ENCODE results near the gene SIGLECL1.

Gene SIGLECL1

DNA sequence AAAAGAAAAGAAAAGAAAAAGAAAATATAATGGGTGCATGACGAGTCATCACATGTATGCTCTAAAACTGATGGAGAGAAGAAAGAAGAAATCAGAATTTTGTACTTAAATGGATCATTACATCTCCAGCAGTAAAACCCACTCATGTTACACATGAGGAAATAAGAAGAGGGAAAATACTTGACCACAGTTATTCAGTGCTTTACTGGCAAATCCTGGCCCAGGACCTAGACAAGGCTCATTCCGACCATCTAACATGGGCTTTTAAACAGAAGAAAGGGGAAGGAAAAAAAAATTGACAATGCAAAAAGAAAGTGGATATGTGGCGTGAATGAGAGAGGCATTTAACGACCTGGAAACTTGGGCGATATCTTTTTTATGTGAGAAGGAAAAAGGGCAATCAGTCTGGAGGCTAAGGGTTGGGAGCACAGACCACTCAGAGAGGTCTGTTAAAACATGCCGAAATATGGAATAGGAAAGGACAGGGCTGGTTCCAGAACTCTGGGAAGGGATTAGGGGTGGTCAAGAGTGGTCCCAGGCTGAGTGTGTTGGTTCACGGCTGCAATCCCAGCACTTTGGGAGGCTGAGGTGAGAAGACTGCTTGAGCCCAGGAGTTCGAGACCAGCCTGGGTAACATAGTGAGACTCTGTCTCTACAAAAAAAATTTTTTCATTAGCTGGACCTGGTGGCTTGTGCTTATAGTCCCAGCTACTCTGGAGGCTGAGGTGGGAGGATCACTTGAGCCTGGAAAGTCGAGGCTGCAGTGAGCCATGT is 1.6 kb downstream of the SIGLECL1 start:
- no peak for DNase-seq (ENCODE audit: low read depth, low spot score)

- DNase-seq (ENCODE audit: low read depth, low spot score), result no peak
Observed at GRCh38 chr19:51253088-51253806, 2.4 kb downstream of the SIGLECL1 start.

DNA sequence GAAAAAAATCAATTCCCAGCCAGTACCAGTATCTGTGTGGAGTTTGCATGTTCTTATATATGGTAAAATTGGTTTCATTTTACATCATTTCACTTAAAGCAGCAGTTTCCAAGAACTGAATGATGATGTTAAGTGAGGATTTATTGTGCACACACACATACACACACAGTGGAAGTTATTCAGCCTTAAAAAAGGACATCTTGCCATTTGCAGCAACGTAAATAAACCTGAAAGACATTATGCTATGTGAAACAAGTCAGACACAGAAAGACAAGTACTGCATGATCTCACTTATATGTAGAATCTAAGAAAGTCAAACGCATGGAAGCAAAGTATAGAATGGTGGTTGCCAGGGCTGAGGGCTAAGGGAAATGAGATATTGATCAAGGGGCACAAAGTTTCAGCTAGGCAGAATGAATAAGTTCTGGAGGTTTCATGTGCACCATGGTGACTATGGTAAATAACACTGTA is 5.3 kb downstream of the SIGLECL1 start:
- DNase-seq (ENCODE audit: low read depth, low spot score), result no peak

- DNase-seq (ENCODE audit: low read depth, low spot score), result no peak
Observed at GRCh38 chr19:51257471-51257870, 6.6 kb downstream of the SIGLECL1 start.

- DNase-seq (ENCODE audit: low read depth, low spot score), result no peak
Observed at GRCh38 chr19:51258165-51259160, 7.6 kb downstream of the SIGLECL1 start.

DNA sequence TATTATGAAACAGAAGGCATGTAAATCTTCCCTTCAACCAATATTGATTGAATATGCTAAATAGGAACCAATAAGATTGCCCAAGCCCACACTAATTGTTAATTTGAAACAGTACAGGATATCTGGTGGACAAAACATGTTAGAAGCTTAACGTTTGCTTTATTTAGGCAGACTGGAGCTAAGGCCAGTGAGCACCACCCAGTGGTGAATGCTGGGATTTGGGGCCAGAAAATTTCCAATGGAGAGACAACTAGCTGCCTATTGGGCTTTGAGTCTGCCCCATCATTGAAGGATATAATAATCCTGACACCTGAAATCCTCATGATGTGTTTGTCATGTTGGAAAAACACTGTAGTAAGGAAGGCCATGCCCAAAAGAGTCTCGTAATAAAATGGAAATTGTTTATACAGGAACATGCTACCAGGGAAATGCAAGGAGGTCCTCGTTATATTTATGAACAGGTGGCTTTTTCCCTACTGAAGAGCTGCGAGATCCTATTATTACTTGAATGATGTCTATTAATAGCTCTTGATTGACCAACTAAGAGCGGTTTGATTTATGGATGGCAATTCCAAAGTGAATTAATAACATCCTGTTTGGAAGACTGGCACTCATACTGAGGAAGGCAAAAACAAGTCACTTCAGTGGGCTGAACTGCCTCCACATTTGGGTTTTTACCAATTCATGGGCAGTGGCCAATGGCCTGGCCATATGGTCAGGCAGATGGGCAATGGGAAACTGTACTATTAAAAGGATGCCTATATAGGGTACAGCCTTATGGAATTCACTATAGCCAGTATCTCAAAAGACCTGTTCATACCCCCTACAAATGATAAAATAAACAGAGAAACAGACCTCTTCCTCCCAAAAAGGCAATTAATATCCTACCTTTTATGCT is 8.7 kb downstream of the SIGLECL1 start:
- peak; percentile 12 for DNase-seq (ENCODE audit: low read depth, low spot score)

GRCh38 chr19:51263808-51264207 is 12.9 kb downstream of the SIGLECL1 start:
- DNase-seq (ENCODE audit: low read depth, low spot score), result no peak

- DNase-seq (ENCODE audit: low read depth, low spot score), result no peak
Observed at GRCh38 chr19:51271067-51271466, 20.2 kb downstream of the SIGLECL1 start.

DNA sequence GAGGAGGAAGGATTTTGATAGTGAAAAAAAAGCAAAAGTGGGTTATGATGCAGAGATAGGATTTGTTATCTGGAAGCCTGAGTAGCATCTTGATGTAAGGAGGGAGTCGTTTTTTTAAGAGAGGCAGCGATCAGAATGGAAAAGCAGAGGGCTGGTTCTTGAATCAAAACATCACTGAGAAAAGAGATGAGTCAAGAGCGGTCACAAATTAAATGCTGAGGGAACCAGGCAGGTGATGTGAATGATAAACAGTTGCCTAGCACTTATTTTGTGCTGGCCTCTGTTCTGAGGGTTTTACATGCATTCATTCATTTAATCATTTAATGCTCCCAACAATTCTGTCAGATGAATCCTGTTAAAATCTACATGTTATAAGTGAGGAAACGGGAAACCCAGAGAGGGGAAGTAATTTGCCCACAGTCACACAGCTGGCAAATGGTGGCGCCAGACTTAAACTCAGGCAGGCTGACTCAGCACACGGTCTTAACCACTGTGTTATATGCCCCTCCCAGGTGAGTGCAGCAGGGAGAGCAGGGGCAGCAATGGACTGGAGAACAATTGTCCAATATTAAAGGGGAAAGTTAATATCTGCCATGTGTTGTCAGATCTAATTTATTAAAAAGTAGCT is 21.4 kb downstream of the SIGLECL1 start:
- no peak for DNase-seq (ENCODE audit: low read depth, low spot score)

- no peak for DNase-seq (ENCODE audit: low read depth, low spot score)
Observed at GRCh38 chr19:51274049-51274770, 23.3 kb downstream of the SIGLECL1 start.

GRCh38 chr19:51277112-51277511 is 26.2 kb downstream of the SIGLECL1 start:
- DNase-seq (ENCODE audit: low read depth, low spot score), result no peak

- no peak for DNase-seq (ENCODE audit: low read depth, low spot score)
Observed at GRCh38 chr19:51282335-51282734, 31.5 kb downstream of the SIGLECL1 start.

GRCh38 chr19:51285682-51286081 is 34.8 kb downstream of the SIGLECL1 start:
- no peak for DNase-seq (ENCODE audit: low read depth, low spot score)

GRCh38 chr19:51289635-51290034 is 38.8 kb downstream of the SIGLECL1 start:
- no peak for DNase-seq (ENCODE audit: low read depth, low spot score)

- DNase-seq (ENCODE audit: low read depth, low spot score), result no peak
Observed at GRCh38 chr19:51292971-51293370, 42.1 kb downstream of the SIGLECL1 start.

DNA sequence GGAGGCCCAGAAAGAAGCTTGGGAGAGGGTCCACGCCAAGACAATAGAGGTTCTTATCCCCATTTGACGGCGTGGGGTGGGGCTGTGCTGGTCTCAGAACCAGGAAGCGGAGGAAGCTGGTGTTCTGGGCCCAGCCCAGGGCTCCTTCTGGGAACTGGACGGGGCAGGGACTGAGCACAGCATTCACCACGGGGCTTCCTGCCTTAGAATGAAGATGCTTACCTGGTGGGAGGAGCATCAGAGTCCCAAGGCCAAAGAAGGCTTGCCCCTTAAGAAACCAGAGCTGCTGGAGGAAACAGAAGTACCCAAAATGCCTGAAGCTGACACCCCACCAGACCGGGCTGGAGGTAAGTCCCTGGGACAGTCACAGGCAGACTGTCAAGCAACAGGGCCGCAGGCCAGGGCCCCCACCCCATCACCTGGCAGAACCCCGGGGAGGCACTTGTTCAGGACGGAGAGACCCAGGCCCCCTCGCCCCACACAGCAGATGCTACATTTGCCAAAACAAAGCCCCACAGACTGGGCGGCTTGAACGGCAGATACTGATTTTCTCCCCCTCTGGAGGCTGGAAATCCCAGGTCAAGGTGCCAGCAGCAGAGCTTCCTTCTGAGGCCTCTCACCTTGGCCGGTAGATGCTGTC is 42.8 kb downstream of the SIGLECL1 start:
- no peak for DNase-seq (ENCODE audit: low read depth, low spot score)

DNA sequence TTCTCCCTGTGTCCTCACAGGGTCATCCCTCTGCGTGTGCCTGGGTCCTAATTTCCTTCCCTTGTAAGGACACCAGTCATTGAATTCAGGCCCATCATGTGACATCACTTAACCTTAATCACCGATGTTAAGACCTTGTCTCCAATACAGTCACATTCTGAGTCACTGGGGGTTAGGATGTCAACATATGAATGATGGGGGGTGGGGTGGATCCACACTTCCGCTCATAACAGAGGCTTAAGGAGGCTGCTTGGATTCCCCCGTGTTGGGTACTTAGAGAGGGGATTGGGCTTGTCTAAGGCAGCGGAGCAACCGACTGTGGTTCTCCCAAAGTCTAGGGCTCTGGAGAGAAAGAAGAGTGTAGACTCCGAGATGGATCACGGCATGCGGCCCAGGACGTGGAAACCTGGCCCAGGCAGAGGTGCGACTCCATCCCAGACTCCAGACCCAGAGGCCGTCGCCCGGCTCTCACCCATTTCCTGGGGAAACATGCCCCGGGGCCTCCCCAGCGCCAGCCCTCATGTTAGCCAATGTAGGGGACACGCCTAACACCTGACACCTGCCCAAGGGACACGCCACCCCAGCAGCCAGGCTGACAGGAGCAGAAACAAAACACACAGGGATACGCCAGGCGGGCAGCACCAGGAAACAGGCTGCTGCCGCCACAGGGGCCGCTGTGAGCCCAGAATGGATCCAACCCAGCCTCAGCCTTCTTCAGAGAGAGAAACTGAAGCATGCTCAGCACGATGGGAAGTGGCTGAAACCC is 43.5 kb downstream of the SIGLECL1 start:
- DNase-seq (ENCODE audit: low read depth, low spot score), result no peak

GRCh38 chr19:51294977-51295375 is 44.1 kb downstream of the SIGLECL1 start:
- no peak for DNase-seq (ENCODE audit: low read depth, low spot score)
